Stimulated activated CD8-positive, alpha-beta memory T cell treated with anti-CD3 and anti-CD28 coated beads, Interleukin-15, amount 100 ng/mL, for 24 hours (primary cell): ENCODE data around the gene CALR3.
"Not testable (repeated sequence)": the region's sequence is repeated elsewhere in the genome, so short reads cannot be mapped to it uniquely, and the experiment has no call there.

Experiments used
- DNase-seq: peaks from one replicate; pipeline ENCODE4 v3.0.0-alpha.2; 2020; ENCODE audit warnings: low read depth

The CALR3 gene

DNA sequence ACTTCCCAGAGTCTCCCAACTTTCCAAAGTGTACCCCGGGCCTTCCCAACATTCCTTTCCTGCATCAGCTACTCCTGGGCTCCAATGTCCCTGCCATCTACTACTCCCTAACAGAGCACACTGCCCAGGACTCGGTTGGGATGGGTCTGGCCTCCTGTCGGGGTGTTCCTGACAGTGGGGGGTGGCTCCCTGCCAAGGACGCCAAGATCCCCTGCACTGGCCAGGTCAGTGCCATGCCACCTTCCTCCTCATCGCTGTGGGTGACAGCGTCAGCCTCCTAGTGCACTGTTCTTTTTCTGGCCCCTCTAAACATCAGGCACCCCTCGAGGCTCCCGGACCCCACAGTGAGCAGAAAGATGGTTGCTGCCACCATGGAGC lies 38.0 kb downstream of the CALR3 start:
- no peak for DNase-seq

DNA sequence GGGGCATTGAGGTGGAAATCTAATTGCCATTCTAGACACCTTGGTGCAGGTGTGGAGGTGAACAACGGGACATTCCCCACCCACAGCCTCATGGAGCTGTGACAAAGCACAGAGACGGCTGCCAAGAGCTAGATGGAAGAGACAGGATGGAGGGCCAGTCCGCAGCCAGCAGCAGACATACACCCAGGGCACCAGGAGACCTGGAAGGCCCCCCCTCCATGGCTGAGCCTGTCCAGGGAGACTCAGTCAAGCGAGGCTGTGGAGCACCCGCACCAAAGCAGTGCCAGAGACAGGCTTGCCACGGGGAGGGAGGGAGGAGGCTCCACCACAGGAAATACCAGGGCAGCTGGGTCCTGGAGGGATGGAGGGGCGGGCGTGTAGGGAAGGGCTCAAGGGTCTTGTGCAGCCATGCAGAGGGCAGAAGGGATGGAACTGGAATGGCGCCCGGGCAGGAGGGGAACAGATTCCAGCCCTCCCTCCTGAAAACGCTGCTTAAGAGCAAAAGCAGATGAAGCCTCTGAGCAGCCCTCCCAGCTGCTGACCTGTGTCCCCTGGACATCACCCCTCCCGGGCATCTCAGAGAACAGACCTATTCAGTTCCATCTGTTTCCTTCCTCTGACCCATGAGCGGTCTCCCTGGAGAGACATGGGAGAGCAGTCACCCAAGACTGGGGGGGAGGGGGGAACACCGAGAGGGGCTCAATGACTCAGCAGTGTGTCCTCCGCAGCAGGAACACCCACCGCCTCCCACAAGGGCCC lies 38.6 kb downstream of the CALR3 start:
- DNase-seq, result no peak

DNA sequence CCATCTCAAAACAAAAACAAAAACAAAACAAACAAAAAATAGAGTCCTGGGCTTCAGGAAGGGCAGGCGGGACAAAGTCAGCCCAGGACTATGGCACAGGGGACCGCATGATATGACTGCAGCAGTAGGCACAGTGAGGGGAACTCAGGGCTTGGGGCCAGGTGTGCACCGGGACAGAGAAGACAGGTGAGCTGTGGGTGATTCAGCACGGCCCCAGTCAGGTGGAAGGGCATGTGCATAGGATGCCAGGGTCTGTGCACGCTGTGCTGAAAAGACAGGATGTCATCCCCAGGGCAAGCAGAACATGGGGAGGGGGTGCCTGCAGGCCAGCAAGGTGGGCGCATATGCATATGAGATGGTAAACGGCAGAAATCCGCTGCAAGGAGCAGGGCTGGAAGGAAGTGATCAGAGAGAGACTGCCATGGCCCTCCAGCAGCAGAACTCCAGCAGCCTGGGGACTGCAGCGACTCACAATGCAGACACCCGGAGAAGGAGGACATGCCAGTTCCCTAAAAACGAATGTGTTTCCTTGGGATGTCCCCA lies 39.2 kb downstream of the CALR3 start:
- no peak for DNase-seq

- DNase-seq, result no peak
Measured at GRCh38 chr19:16455489-16455888, 40.5 kb downstream of the CALR3 start.

GRCh38 chr19:16454351-16454918 lies 41.5 kb downstream of the CALR3 start:
- DNase-seq, result no peak

DNA sequence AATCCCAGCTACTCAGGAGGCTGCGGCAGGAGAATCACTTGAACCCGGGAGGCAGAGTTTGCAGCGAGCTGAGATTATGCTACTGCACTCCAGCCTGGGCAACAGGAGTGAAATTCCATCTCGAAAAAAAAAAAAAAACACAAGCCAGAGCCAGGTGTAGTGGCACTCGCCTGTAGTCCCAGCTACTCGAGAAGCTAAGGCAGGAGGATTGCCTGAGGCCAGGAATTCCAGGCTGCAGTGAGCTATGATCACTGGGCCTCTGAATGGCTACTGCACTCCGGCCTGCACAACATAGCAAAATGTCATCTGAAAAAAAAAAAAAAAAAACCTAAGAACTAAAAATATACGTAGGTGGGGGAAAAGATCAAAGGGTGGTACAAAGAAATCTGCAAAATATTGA lies 43.6 kb downstream of the CALR3 start:
- DNase-seq, result no peak

DNA sequence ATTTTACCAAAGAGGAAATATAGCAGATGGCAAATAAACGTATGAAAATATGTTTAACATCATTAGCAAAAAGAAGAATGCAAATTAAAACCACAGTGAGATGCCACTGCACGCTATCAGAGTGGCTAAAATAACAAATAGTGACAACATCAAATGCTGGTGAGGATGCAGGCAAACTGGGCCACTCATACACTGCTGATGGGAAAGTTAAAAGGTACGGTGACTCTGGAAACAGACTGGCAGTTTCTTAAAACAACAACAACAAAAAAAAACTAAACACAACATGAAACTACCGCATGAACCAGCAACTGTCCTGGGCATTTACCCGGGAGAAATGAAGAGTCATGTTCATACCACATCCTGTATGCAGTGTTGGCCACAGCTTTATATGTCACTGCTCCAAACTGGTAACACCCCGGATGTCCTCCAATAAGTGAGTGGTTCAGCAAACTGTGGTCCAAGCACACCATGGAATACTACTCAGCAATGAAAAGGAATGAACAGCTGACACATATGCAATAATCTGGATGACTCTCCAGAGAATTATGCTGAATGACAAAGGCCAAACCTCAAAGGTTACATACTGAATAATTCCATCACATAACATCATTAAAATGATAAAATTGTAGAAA lies 46.5 kb downstream of the CALR3 start:
- DNase-seq, result no peak

DNA sequence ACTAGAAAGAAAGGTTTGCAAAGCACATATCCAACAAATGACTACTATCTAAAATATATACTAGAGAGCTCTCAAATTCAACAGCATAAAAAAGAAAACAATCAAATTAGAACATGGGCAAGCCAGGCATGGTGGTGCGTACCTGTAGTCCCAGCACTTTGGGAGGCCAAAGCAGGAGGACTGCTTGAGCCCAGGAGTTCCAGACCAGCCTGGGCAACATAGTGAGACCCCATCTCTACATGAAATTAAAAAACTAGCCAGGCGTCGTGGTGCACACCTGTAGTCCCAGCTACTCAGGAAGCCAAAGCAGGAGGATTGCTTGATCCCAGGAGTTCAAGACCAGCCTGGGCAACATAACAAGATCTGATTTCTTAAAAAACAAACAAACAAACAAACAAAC lies 47.1 kb downstream of the CALR3 start:
- DNase-seq, result not testable (repeated sequence)

DNA sequence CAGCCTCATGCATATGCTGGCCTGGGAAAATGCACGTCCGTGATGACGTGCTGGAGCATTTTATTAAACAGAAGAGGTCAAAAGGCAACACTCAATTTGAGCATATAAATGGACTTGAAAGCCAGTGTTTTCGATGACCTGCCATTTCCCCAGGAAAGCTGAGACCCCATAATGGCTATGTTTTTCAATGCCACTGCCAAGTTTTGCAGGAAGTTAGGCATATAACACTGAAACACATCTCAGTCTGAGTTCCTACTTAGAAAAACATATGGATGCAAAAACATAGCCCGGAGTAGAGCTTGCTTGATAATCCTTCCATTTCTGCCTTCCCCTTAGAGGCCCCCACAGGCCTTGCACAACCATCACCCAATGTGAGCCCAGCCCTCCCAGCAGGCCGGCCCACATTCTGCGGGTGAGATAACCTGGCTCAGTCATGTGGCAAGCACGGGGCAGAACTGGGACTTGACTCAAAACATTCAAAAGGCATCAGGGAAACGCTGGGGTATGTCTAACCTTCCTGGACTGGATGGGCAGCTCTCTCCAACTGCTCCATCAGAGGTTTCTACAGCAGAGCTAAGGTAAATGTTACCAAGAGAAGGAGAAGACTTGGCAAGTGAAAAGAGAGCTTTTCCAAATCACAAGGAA lies 49.1 kb downstream of the CALR3 start:
- no peak for DNase-seq

- no peak for DNase-seq
Measured at GRCh38 chr19:16446108-16446723, 49.8 kb downstream of the CALR3 start.

- DNase-seq, result no peak
Measured at GRCh38 chr19:16445238-16446107, 50.5 kb downstream of the CALR3 start.

- DNase-seq, result no peak
Measured at GRCh38 chr19:16444269-16444600, 51.7 kb downstream of the CALR3 start.

GRCh38 chr19:16442386-16443276 lies 53.3 kb downstream of the CALR3 start:
- DNase-seq, result no peak

DNA sequence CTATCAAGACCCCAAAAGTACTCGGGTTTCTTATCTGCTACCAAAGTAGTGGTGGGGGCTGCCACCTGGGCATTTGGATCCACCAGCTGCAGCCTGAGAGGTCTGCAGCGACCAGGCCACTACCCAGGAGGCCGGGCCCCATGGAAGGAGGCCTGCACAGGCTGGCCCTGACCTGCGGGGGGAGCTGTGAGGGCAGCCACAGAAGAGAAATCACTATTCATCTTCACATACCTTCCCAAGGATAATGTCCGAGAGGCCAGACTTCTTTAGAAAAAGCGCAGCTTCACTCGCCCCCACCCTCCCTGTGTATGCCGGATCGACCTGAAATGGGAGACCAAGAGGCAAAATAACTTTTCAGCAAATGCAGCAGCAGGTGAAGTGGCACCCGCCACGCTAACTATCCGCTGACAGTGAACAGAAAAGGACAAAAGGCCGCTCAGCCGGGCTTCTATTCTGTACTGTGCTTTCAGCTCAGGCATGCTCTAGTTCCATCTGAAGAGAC lies 54.3 kb downstream of the CALR3 start:
- no peak for DNase-seq

- no peak for DNase-seq
Measured at GRCh38 chr19:16436780-16437332, 59.1 kb downstream of the CALR3 start.

DNA sequence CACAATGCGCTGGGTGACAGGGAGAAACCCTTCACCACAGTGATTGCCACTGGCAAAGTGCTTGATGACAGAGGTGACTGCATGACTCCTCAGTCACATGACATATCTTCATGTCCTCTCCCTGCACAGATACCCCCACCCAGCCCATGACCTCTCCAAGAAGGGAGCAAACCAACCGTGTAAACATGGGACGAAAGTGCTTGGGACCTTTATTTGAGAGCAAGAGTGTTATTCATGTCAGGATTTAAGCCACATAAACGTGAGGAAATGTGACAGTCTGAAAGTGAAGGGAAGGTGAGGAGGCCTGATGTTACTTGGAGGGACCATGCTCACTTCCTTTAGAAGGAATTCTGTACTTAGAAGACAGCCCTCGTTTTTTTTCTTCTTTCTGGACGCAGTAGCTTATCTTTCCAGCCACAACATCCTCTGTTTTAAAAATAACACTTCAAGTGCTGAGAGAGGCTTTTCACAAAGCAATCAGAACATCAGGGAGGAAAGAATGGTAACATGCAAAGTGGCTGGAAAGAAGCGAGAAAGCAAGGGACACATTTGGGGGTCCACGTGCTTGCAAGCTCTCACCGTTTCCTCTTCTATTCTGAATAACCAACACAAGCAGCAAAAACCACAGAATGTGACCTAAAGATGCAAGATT lies 59.8 kb downstream of the CALR3 start:
- DNase-seq, result no peak

DNA sequence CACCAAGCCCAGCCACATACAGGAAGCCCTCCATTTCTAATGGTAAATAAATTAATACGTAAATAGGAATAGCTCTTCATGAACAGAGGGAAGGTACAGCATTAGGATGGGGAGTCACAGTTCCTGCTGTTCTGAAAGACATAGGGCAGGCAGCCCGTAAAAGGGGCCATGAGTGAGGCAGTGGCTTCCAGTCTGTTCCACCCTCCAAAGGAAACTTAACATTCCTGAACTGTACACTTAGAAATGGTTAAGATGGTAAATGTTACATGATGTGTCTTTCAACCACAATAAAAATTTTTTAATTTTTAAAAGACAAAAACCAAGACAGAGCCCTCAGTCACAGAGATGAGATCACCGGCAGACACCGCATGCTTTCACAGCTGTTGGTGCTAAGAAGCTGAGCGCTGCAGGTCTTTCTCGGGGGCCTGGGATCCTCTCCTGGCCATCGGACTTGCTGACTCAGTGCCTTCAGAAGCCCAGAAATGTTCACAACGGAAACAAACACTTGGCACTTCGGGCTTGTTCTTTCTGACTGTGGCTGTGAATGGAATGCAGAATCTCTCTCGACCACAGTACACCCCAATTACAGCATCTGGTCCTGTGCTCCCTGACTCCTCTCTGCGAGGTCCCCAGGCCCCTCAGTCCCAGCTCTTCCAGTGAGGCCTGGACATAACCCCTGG lies 60.6 kb downstream of the CALR3 start:
- DNase-seq, result no peak

DNA sequence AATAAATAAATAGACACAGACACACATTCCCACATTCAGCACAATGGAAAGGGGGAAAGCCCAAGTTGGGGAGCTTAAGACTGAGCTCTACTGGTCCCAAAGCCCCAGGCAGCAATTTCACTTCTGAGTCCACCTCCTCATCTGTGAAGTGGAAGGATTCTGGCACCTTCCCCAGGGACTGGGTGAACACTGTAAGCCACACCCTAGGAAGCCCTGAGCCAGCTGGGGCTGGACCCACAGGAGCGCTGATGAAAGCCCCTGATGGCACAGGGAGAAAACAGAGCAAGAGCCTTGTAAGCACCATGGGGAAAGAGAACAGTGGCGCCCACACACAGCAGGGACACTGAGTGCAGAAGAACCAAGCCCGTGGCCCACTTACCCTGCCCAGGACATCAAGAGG lies 62.0 kb downstream of the CALR3 start:
- no peak for DNase-seq

GRCh38 chr19:16429759-16430091 lies 66.2 kb downstream of the CALR3 start:
- DNase-seq, result no peak
